ENCODE results near the gene IWS1.

DNA sequence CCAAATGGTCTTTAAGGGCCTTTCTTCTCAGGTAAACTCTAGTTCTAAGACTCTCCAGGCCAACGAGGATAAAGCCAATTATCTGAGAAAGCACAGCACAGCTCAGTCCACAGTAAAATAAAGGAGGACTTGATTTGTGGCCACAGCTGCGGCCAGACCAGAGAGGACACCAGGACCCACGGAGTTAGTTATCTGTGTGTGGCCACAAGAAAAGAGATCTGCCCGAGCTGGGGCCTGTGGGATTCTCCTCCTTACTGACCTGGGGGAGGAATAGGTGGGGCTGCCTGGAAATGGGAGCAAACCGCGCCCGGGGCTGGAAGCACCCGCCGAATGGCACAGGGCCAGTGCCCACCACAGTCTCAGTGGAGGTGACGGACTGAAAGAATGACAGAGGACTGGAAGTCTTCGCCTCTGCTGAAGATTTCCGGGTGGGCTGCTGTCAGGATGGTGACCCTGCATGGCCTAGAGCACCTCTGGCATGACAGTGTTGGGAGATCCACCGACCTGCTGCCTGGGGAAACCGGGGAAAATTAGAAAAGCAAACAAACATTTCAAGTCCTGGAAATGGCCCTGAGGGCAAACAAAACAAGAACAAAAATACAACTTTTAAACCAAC, 94.8 kb downstream of the IWS1 start:
- TF ChIP-seq, protein P1, sequence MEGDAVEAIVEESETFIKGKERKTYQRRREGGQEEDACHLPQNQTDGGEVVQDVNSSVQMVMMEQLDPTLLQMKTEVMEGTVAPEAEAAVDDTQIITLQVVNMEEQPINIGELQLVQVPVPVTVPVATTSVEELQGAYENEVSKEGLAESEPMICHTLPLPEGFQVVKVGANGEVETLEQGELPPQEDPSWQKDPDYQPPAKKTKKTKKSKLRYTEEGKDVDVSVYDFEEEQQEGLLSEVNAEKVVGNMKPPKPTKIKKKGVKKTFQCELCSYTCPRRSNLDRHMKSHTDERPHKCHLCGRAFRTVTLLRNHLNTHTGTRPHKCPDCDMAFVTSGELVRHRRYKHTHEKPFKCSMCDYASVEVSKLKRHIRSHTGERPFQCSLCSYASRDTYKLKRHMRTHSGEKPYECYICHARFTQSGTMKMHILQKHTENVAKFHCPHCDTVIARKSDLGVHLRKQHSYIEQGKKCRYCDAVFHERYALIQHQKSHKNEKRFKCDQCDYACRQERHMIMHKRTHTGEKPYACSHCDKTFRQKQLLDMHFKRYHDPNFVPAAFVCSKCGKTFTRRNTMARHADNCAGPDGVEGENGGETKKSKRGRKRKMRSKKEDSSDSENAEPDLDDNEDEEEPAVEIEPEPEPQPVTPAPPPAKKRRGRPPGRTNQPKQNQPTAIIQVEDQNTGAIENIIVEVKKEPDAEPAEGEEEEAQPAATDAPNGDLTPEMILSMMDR (IDR thresholded peaks at IDR 0.05; ENCODE audit: low read length) = no peak
- TF ChIP-seq EZH2 (optimal IDR thresholded peaks at IDR 0.05; ENCODE audit: low read depth, low read length) = no peak
